Left kidney (tissue), 2 donors: Measurements from ENCODE around the gene TUBGCP2. TPM values are rescaled to one million over a fixed set of nuclear protein-coding genes. Genes with fewer than 3 reads are reported as not detected.

Source experiments
- DNase-seq: peaks from one replicate; pipeline ENCODE4 v3.0.0-alpha.2; 2013
- polyA plus RNA-seq: library from polyadenylated mRNA; unstranded; fragments of 120-200 nt; gene quantifications from one replicate; pipeline ENCODE4 v1.2.1, GENCODE V29; 2013; ENCODE audit not compliant: insufficient read length

The TUBGCP2 gene
- polyA plus RNA-seq, 1 donor, result 63.9 TPM

DNA sequence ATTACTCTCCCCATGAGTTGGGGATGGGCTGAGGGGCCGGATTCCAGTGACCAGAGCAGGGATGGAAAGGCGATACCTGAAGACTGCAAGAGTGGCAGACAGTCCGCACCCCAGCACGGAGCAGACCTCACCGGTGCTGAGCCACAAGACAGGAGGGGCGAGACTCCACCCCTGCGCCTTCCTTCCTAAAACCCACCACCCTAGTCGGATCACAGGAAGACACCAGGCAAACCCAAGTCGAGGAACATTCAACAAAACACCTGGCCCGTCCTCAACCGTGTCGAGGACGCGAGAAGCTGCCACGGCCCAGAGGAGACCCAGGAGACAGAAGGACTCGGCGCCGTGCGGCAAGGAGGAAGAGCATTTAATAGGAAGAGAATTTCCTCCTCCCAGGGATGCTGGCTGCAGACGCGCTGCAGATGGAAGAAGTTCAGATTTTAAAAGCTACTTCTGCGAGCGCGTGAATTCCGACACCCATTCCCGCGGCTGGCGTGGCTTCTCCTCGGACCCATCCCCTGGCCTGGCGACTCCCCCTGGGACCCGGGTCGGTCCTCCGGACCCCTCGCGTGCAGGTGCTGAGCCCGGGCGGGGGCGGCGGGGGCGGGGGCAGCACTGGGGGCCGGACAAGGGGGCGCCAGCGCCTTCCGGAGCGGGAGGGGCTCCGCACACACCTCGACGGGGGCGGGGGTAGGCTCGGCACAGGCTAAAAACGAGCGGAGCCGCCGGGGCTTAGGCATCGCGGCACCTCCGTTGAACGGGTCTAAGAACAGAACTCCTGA is 79.2 kb downstream of the TUBGCP2 start:
- no peak for DNase-seq

Other genes starting within 250 kb of the TUBGCP2 start
- gene ADGRA1, start 220.9 kb downstream of the TUBGCP2 start, polyA plus RNA-seq, result 1.7 TPM
- 8.3 TPM for gene KNDC1, start 148.7 kb downstream of the TUBGCP2 start, polyA plus RNA-seq
- gene UTF1, start 78.7 kb downstream of the TUBGCP2 start, polyA plus RNA-seq, result not detected
- 0.18 TPM for gene VENTX, start 71.0 kb downstream of the TUBGCP2 start, polyA plus RNA-seq
- gene ADAM8, start 32.0 kb downstream of the TUBGCP2 start, polyA plus RNA-seq, result 2.4 TPM
- 30.7 TPM for gene ZNF511, start within 50 bp of the TUBGCP2 start, polyA plus RNA-seq
- 0.12 TPM for gene CALY, start 28.0 kb upstream of the TUBGCP2 start, polyA plus RNA-seq
- gene PRAP1, start 38.5 kb upstream of the TUBGCP2 start, polyA plus RNA-seq, result 3.1 TPM
- 18.1 TPM for gene FUOM, start 49.1 kb upstream of the TUBGCP2 start, polyA plus RNA-seq
- gene ECHS1, start 64.5 kb upstream of the TUBGCP2 start, polyA plus RNA-seq, result 128 TPM
- 6.3 TPM for gene PAOX, start 70.4 kb upstream of the TUBGCP2 start, polyA plus RNA-seq
- gene MTG1, start 85.3 kb upstream of the TUBGCP2 start, polyA plus RNA-seq, result 75.2 TPM
- 4.5 TPM for gene SPRN, start 115.8 kb upstream of the TUBGCP2 start, polyA plus RNA-seq
- gene SCART1, start 145.1 kb upstream of the TUBGCP2 start, polyA plus RNA-seq, result 3.8 TPM
- 2.8 TPM for gene CYP2E1, start 218.5 kb upstream of the TUBGCP2 start, polyA plus RNA-seq